RWPE1 (cell line): Measurements from ENCODE around the gene SLMAP.
A peak's percentile ranks its signal among the peaks of the same experiment; 100 is the strongest.

Source experiments
- CTCF ChIA-PET: fragments of 350-600 bp; sonication (Branson Sonifier 250); formaldehyde crosslinking; extraction: SDS; loops from one replicate; lab custom pipeline; 2021; lab: Yijun Ruan, JAX
- POLR2A ChIA-PET: fragments of 400-600 bp; formaldehyde crosslinking; extraction: SDS; loops from one replicate; lab custom pipeline; 2020; ENCODE audit warnings: antibody characterized with exemption; ENCODE audit not compliant: low non-redundant PET; lab: Yijun Ruan, JAX
- DNase-seq: peaks from one replicate; pipeline ENCODE4 v3.0.0; 2012; ENCODE audit warnings: low spot score
- H3K27ac ChIP-seq: fragments of 450-650 bp; 2 replicates; pipeline ENCODE4 v1.5.1; 2017
- TF ChIP-seq, protein P1 (sequence below): fragments of 450-650 bp; conservative IDR thresholded peaks from 2 replicates; pipeline ENCODE4 v1.5.1; 2017; ENCODE audit warnings: low read depth, mild to moderate bottlenecking

The SLMAP gene

DNA sequence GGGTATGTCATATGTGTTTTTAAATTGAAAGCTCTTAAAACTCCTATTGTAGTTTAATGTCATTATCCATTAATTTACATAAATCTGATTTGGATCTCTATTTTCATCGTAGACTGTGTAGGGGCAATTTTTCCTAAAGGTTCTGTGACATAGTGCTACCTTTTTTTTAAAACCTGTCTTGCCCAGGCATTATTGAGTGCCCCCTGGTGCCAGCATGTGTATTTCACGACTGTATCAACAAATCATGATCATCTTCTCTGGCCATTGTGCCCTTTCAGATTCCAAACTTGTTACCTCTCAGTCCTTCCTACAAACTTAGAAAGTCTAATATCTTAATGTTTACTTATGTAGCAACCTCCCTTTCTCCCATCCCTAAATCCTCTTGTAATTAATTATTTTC lies 154.9 kb downstream of the SLMAP start:
- TF ChIP-seq, protein P1, sequence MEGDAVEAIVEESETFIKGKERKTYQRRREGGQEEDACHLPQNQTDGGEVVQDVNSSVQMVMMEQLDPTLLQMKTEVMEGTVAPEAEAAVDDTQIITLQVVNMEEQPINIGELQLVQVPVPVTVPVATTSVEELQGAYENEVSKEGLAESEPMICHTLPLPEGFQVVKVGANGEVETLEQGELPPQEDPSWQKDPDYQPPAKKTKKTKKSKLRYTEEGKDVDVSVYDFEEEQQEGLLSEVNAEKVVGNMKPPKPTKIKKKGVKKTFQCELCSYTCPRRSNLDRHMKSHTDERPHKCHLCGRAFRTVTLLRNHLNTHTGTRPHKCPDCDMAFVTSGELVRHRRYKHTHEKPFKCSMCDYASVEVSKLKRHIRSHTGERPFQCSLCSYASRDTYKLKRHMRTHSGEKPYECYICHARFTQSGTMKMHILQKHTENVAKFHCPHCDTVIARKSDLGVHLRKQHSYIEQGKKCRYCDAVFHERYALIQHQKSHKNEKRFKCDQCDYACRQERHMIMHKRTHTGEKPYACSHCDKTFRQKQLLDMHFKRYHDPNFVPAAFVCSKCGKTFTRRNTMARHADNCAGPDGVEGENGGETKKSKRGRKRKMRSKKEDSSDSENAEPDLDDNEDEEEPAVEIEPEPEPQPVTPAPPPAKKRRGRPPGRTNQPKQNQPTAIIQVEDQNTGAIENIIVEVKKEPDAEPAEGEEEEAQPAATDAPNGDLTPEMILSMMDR = peak; percentile 24; the same call in 1 of the 2 replicates
- no peak for DNase-seq
- ChIA-PET POLR2A (no interaction called here), CTCF (no interaction called here)
- H3K27ac ChIP-seq = no peak overlapping the region

DNA sequence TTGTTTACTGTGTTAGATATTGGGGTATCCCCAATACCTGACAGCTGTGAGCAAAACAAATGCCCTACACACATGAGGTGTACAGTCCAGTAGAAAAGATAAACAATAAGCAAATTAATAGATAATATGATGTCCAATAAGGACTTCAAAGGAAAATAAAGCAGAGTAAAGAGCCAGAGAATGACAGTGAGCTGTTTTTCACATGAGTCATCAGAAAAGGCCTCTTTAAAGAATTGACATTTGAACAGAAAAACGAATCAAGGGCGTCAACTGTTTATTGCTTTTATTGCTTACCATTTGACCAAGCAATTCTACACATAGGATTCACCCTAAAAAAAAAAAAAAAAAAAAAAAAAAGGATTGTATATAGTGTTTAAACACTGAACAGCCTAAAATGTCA lies 155.5 kb downstream of the SLMAP start:
- no peak for DNase-seq
- TF ChIP-seq, protein P1 = no peak
- CTCF ChIA-PET = interaction anchor here (1.0 kb wide), 1 partner anchor 12 kb away, joined by 3 read pairs; no protein-coding TSS in a partner anchor
- no peak overlapping the region for H3K27ac ChIP-seq
- POLR2A ChIA-PET = no interaction called here

DNA sequence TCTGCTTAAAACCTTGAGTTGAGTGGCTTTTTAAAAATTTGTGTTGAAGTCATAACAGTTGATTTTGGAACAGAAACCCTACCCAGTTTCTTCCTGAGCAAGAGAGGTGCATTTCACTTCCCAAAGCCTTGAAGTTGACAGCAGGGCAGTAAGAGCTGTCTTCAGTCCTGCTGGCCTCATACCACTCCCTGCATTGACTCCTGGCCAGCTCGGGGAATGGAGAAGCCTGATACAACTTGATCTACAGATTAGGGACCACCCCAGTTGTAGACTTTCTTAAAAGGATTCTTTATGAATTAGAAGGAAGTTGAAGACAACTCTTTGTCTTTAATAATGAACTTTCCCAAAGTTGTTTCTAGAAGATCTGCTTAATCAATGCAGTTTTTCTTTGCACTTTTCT lies 161.5 kb downstream of the SLMAP start:
- DNase-seq = no peak
- no peak overlapping the region for H3K27ac ChIP-seq
- ChIA-PET CTCF (no interaction called here), POLR2A (no interaction called here)
- TF ChIP-seq, protein P1 = no peak

DNA sequence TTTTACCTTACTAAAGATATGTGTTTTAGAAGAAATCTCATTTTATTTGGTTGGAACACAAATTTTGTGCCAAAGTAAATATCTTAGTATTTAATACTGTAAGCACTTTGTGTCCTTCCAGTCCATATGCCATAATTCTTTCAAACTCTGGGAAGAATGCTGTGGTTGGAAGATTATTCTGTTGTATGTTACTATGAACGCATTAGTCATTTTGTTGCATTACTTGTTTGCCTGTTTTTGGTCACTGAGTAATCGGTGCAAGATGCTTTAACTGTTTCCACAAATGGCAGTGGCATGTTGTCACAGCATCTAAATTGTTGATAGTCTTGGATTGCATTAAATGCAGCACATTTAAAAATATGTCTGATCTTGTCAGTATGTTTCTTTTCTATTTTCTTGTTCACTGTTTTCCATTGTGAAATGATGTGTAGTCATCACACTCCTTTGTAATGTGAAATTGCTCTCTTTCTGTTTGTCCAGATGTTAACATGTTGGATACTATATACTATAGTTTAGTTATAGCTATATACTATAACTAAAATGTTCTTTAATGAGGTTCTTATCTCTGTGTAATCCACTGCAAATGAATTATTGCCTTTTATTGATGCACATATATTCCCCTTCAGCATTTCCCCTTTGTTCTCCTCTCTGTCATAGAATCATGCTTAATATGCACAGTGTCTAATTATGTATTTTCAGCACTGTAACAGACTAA lies 162.2 kb downstream of the SLMAP start:
- ChIA-PET POLR2A (no interaction called here), CTCF (no interaction called here)
- no peak overlapping the region for H3K27ac ChIP-seq
- DNase-seq = no peak
- TF ChIP-seq, protein P1 = no peak

DNA sequence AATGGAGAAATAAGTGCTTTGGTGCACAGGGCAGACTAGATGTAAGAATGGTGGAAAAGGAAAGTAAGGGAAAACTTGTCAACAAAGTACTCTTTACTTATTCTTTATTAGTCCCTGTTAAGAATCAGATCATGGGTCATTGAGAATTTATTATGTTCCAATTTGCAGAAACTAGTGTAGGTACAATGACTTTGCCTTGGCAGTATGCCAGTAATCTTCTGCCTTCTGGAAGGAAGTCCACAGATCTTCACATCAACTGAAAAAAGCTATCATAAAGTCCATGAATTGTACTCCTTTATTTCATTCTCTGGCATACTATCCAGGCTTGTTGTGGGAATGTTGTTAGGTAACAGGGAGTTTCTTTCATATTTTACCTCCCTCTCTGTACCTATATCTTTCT lies 163.9 kb downstream of the SLMAP start:
- POLR2A ChIA-PET = no interaction called here
- no peak for DNase-seq
- TF ChIP-seq, protein P1 = no peak
- CTCF ChIA-PET = interaction anchor here (0.6 to 0.7 kb wide), 2 partner anchors 55 to 82 kb away, joined by 3 to 5 read pairs; no protein-coding TSS in a partner anchor
- H3K27ac ChIP-seq = no peak overlapping the region

DNA sequence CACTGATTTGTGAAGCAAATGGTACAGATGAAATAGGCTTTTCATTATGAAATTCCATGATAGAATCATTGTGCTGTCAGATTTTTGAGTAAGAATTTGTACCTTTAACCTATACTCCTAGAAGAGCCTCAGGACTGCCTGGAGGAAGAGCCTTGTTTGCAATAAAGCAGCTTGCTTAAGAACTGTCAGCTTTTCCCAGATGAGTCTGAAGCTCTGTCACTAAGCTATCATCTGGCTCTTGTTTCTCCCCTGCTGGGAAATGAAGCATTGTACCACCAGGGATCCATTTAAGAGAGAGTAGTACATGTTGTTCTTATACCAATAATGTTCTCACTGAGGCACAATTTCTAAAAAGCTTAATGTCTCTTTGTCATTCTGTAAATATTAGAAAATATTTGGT lies 167.0 kb downstream of the SLMAP start:
- no peak for DNase-seq
- ChIA-PET POLR2A (no interaction called here), CTCF (interaction anchor here (0.8 kb wide), 1 partner anchor 11 kb away, joined by 3 read pairs; no protein-coding TSS in a partner anchor)
- no peak overlapping the region for H3K27ac ChIP-seq
- TF ChIP-seq, protein P1 = no peak
